OCI-LY7 (cell line): ENCODE results near the gene ZC4H2.

ENCODE experiments used
- CTCF ChIP-seq: fragments of 200-600 bp; sonication (generic); conservative IDR thresholded peaks from 2 replicates; pipeline ENCODE4 v1.5.1; 2014; ENCODE audit warnings: mild to moderate bottlenecking, antibody characterized with exemption, low read length, moderate library complexity, mixed read lengths
- EZH2phosphoT487 ChIP-seq: fragments of 200-600 bp; sonication (generic); IDR thresholded peaks from 2 replicates; pipeline ENCODE4 v1.6.1; 2018; ENCODE audit warnings: low read depth, borderline replicate concordance, mild to moderate bottlenecking, mixed run types, antibody characterized with exemption, low read length, moderate library complexity, mixed read lengths

GRCh38 chrX:65017451-65017850 is 41.2 kb upstream of the ZC4H2 start:
- TF ChIP-seq CTCF (no peak), EZH2phosphoT487 (no peak)
